GM03348 (cell line): Measurements from ENCODE around the gene ODF2L.

ENCODE experiments used
- DNase-seq: peaks from one replicate; pipeline ENCODE4 v3.0.0; 2012; ENCODE audit warnings: low spot score

ODF2L gene

DNA sequence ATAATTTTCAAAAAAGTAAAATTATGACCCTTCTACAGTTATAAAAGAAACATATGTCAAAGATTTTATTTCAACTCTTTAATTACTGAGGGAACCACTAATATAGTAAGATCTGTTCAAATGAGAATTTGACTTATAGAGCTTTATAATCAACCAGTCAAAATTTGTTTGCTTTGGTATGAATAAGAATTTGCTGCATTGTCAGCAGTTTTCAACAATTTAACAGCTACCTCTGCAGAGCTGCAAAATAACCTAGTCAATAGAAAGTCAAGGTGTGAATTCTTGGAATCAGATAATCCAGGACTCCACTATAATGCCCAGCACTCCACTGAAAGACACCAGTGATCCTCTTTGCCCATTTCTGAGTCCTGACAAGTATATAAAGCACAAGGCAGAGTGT is 78.2 kb downstream of the ODF2L start:
- no peak for DNase-seq

DNA sequence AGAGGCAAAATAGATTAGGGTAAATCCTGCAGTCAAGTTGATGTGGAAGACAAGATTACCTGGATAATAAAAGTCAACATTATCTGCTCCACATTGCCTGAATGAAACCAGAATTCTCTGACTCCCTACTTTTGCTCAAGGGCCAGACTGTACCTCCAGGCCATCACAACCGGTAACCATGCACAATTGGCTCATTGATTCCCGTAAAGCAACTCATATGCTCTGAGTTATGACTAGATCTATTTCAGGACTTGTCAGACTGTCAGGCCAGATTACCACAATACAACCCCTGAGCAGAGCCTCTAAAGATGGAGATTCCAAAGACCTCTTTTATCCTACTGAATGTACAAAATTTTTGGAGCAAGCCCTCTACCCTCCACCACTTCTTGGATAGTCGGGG is 90.4 kb downstream of the ODF2L start:
- no peak for DNase-seq

DNA sequence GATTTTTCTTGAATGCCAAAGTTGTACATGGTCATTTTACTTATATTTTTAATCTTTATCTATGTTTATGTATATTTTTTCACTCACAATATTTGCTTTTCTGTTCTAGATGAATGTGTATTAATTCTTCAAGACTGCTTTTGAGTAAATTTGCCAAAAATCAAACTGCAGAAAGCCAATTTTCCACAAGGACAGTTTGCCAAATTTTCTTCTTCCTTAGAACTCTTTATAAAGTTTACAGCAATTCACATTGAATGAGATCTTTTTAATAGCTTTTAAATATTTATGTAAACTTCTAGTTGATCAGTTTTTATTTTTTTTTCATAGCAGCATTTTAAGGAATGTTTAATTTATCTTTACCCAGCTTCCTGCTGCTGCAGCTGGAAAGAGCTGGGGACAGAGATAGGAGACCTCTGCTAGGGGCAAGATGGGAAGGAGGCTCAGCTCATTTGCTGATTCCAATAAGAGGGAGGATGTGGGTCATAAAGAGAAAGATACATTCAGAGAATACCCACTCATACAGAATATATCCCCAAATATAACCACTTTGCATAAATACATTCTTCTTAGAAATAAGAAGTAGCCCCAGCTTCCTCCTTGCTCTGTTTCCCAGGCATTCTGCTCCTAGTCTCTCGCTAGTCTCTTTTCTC is 93.0 kb downstream of the ODF2L start:
- DNase-seq, result no peak
